ENCODE data around the gene GRM7.

Gene GRM7

GRCh38 chr3:6860954-6861624 lies at the start of gene GRM7:
TSS of gene GRM7 (plus strand) at chr3:6861115.
- no peaks in the 10 kb centered on the region for H3K9me3 ChIP-seq (ENCODE audit: control insufficient read depth, insufficient read depth, low read length)
- no peak within 1 kb of the TSS for H3K27ac ChIP-seq (ENCODE audit: low read depth, low read length)
- peaks cover 95% of the 10 kb centered on the region for H3K27me3 ChIP-seq (ENCODE audit: control insufficient read depth, insufficient read depth, low read length)
- H3K36me3 ChIP-seq (ENCODE audit: control insufficient read depth, insufficient read depth, low read length), result no peaks in the 10 kb centered on the region
- H3K9ac ChIP-seq (ENCODE audit: low read depth, low read length), result no peak within 1 kb of the TSS
- H3K4me1 ChIP-seq (ENCODE audit: control insufficient read depth, insufficient read depth, low read length), result peaks cover 10% of the 10 kb centered on the region; the same call in 1 of the 2 replicates
- peak within 1 kb of the TSS; percentile 78 for H3K4me3 ChIP-seq (ENCODE audit: low read depth, low read length)

GRCh38 chr3:6821411-6821810 lies 39.5 kb upstream of the GRM7 start:
- no peak overlapping the region for H3K4me3 ChIP-seq (ENCODE audit: low read depth, low read length)
- H3K27ac ChIP-seq (ENCODE audit: low read depth, low read length), result no peak overlapping the region
- no peaks in the 10 kb centered on the region for H3K9me3 ChIP-seq (ENCODE audit: control insufficient read depth, insufficient read depth, low read length)
- no peaks in the 10 kb centered on the region for H3K27me3 ChIP-seq (ENCODE audit: control insufficient read depth, insufficient read depth, low read length)
- H3K4me1 ChIP-seq (ENCODE audit: control insufficient read depth, insufficient read depth, low read length), result no peaks in the 10 kb centered on the region
- H3K36me3 ChIP-seq (ENCODE audit: control insufficient read depth, insufficient read depth, low read length), result no peaks in the 10 kb centered on the region
- H3K9ac ChIP-seq (ENCODE audit: low read depth, low read length), result no peak overlapping the region

GRCh38 chr3:6825524-6825923 lies 35.4 kb upstream of the GRM7 start:
- H3K36me3 ChIP-seq (ENCODE audit: control insufficient read depth, insufficient read depth, low read length), result no peaks in the 10 kb centered on the region
- H3K4me3 ChIP-seq (ENCODE audit: low read depth, low read length), result no peak overlapping the region
- no peaks in the 10 kb centered on the region for H3K4me1 ChIP-seq (ENCODE audit: control insufficient read depth, insufficient read depth, low read length)
- H3K9ac ChIP-seq (ENCODE audit: low read depth, low read length), result no peak overlapping the region
- H3K27me3 ChIP-seq (ENCODE audit: control insufficient read depth, insufficient read depth, low read length), result no peaks in the 10 kb centered on the region
- H3K9me3 ChIP-seq (ENCODE audit: control insufficient read depth, insufficient read depth, low read length), result no peaks in the 10 kb centered on the region
- H3K27ac ChIP-seq (ENCODE audit: low read depth, low read length), result no peak overlapping the region

- Histone ChIP-seq H3K36me3 (ENCODE audit: control insufficient read depth, insufficient read depth, low read length) (no peaks in the 10 kb centered on the region), H3K9me3 (ENCODE audit: control insufficient read depth, insufficient read depth, low read length) (no peaks in the 10 kb centered on the region), H3K27me3 (ENCODE audit: control insufficient read depth, insufficient read depth, low read length) (no peaks in the 10 kb centered on the region), H3K4me3 (ENCODE audit: low read depth, low read length) (no peak overlapping the region), H3K27ac (ENCODE audit: low read depth, low read length) (no peak overlapping the region), H3K4me1 (ENCODE audit: control insufficient read depth, insufficient read depth, low read length) (no peaks in the 10 kb centered on the region), H3K9ac (ENCODE audit: low read depth, low read length) (no peak overlapping the region)
Observed at GRCh38 chr3:6827453-6827852, 33.5 kb upstream of the GRM7 start.

GRCh38 chr3:6844723-6845122 lies 16.2 kb upstream of the GRM7 start:
- Histone ChIP-seq H3K4me1 (ENCODE audit: control insufficient read depth, insufficient read depth, low read length) (peaks cover 11% of the 10 kb centered on the region; the same call in 1 of the 2 replicates), H3K27me3 (ENCODE audit: control insufficient read depth, insufficient read depth, low read length) (no peaks in the 10 kb centered on the region), H3K36me3 (ENCODE audit: control insufficient read depth, insufficient read depth, low read length) (no peaks in the 10 kb centered on the region), H3K27ac (ENCODE audit: low read depth, low read length) (no peak overlapping the region), H3K4me3 (ENCODE audit: low read depth, low read length) (no peak overlapping the region), H3K9me3 (ENCODE audit: control insufficient read depth, insufficient read depth, low read length) (no peaks in the 10 kb centered on the region), H3K9ac (ENCODE audit: low read depth, low read length) (no peak overlapping the region)

- no peak overlapping the region for H3K27ac ChIP-seq (ENCODE audit: low read depth, low read length)
- no peaks in the 10 kb centered on the region for H3K9me3 ChIP-seq (ENCODE audit: control insufficient read depth, insufficient read depth, low read length)
- H3K9ac ChIP-seq (ENCODE audit: low read depth, low read length), result no peak overlapping the region
- no peak overlapping the region for H3K4me3 ChIP-seq (ENCODE audit: low read depth, low read length)
- no peaks in the 10 kb centered on the region for H3K36me3 ChIP-seq (ENCODE audit: control insufficient read depth, insufficient read depth, low read length)
- no peaks in the 10 kb centered on the region for H3K4me1 ChIP-seq (ENCODE audit: control insufficient read depth, insufficient read depth, low read length)
- peaks cover 26% of the 10 kb centered on the region for H3K27me3 ChIP-seq (ENCODE audit: control insufficient read depth, insufficient read depth, low read length)
Observed at GRCh38 chr3:6854184-6854583, 6.7 kb upstream of the GRM7 start.

GRCh38 chr3:6857510-6857909 lies 3.4 kb upstream of the GRM7 start:
- no peak overlapping the region for H3K27ac ChIP-seq (ENCODE audit: low read depth, low read length)
- H3K4me1 ChIP-seq (ENCODE audit: control insufficient read depth, insufficient read depth, low read length), result 0 out of 2 replicates have a peak, but pooled peaks cover 3% of the 10 kb centered on the region
- H3K27me3 ChIP-seq (ENCODE audit: control insufficient read depth, insufficient read depth, low read length), result peaks cover 60% of the 10 kb centered on the region
- no peak overlapping the region for H3K4me3 ChIP-seq (ENCODE audit: low read depth, low read length)
- no peaks in the 10 kb centered on the region for H3K36me3 ChIP-seq (ENCODE audit: control insufficient read depth, insufficient read depth, low read length)
- H3K9ac ChIP-seq (ENCODE audit: low read depth, low read length), result no peak overlapping the region
- H3K9me3 ChIP-seq (ENCODE audit: control insufficient read depth, insufficient read depth, low read length), result no peaks in the 10 kb centered on the region

- peaks cover 88% of the 10 kb centered on the region for H3K27me3 ChIP-seq (ENCODE audit: control insufficient read depth, insufficient read depth, low read length)
- peak overlapping the region; percentile 78 for H3K4me3 ChIP-seq (ENCODE audit: low read depth, low read length)
- H3K9me3 ChIP-seq (ENCODE audit: control insufficient read depth, insufficient read depth, low read length), result no peaks in the 10 kb centered on the region
- H3K4me1 ChIP-seq (ENCODE audit: control insufficient read depth, insufficient read depth, low read length), result peaks cover 10% of the 10 kb centered on the region; the same call in 1 of the 2 replicates
- no peak overlapping the region for H3K9ac ChIP-seq (ENCODE audit: low read depth, low read length)
- no peak overlapping the region for H3K27ac ChIP-seq (ENCODE audit: low read depth, low read length)
- H3K36me3 ChIP-seq (ENCODE audit: control insufficient read depth, insufficient read depth, low read length), result no peaks in the 10 kb centered on the region
Observed at GRCh38 chr3:6860149-6860953, 564 bp upstream of the GRM7 start.

GRCh38 chr3:6861625-6862000 lies 698 bp downstream of the GRM7 start:
- H3K9me3 ChIP-seq (ENCODE audit: control insufficient read depth, insufficient read depth, low read length), result no peaks in the 10 kb centered on the region
- no peak overlapping the region for H3K27ac ChIP-seq (ENCODE audit: low read depth, low read length)
- no peak overlapping the region for H3K9ac ChIP-seq (ENCODE audit: low read depth, low read length)
- H3K4me3 ChIP-seq (ENCODE audit: low read depth, low read length), result peak overlapping the region; percentile 78
- no peaks in the 10 kb centered on the region for H3K36me3 ChIP-seq (ENCODE audit: control insufficient read depth, insufficient read depth, low read length)
- H3K27me3 ChIP-seq (ENCODE audit: control insufficient read depth, insufficient read depth, low read length), result peaks cover 94% of the 10 kb centered on the region
- H3K4me1 ChIP-seq (ENCODE audit: control insufficient read depth, insufficient read depth, low read length), result peaks cover 10% of the 10 kb centered on the region; the same call in 1 of the 2 replicates

- Histone ChIP-seq H3K36me3 (ENCODE audit: control insufficient read depth, insufficient read depth, low read length) (no peaks in the 10 kb centered on the region), H3K4me1 (ENCODE audit: control insufficient read depth, insufficient read depth, low read length) (peaks cover 10% of the 10 kb centered on the region; the same call in 1 of the 2 replicates), H3K27me3 (ENCODE audit: control insufficient read depth, insufficient read depth, low read length) (peaks cover 88% of the 10 kb centered on the region), H3K9ac (ENCODE audit: low read depth, low read length) (no peak overlapping the region), H3K9me3 (ENCODE audit: control insufficient read depth, insufficient read depth, low read length) (no peaks in the 10 kb centered on the region), H3K4me3 (ENCODE audit: low read depth, low read length) (peak overlapping the region; percentile 78), H3K27ac (ENCODE audit: low read depth, low read length) (no peak overlapping the region)
Observed at GRCh38 chr3:6862041-6862879, 1.3 kb downstream of the GRM7 start.

Data from HUES48 (cell line).